ENCODE data around the gene PLK5.

The PLK5 gene

GRCh38 chr19:1580957-1581356 is 57.1 kb downstream of the PLK5 start:
- DNase-seq: no peak

- no peak for DNase-seq
Observed at GRCh38 chr19:1582201-1582600, 58.3 kb downstream of the PLK5 start.

DNA sequence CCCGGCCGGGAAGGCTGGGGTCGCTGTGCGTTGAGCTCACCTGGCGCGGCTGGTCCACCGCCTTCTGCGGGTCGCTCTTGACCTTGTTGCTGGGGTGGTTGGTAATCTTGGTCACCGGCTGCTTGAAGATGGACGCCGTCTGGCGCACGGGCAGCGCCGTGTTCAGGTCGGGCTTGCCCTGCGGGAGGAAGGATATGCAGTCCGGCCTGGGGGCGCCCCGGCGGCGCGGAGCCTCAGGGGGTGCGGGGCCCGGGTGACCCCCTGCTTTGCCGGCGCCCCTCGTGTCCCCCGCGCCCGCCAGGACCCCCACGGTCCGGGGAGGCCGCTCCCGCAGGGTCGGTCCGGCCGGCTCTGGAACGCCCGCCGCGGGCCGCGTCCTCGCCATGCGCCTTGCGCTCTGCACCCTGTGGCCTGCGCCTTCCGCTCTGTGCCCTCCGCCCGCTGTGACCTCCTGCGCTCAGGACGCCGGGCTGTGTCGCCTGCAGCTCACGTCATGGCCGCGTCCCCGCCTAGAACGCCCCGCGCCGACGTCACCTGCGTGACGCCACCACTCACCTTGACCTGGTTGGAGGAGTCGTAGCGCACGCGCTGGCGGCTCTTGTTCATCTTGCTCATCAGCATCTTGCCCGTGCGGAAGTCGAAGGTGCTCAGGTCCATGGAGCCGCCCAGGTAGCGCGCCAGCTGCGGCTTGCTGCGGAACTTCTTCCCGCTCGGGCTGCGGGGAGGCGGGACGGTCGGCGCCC is 60.8 kb downstream of the PLK5 start:
- no peak for DNase-seq

DNA sequence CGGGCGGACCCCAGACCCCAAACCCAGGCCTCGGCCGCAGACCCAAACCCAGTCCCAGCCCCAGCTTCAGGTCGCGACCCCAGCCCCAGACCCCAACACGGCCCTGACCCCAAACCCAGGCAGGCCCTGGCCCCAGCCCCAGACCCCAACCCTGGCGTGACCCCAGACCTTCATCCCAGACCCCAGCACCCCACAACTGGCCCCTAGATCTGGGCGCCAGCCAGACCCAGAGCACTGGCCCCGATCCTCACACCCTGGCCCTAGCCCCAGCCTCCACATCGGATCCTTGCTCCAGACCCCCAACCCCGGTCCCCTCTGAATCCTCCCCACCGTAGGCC is 61.3 kb downstream of the PLK5 start:
- no peak for DNase-seq
